Endothelial cell of umbilical vein (primary cell): ENCODE results near the gene AK4. TPM values are rescaled to one million over a fixed set of nuclear protein-coding genes. Genes with fewer than 3 reads are reported as not detected.

ENCODE experiments used
- BruUV-seq: library from RNA; stranded (reverse); fragments of 400-500 nt; replicated peaks from 2 replicates; lab custom pipeline; 2021; lab: Mats Ljungman, UMichigan
- CTCF ChIA-PET: fragments of 300-600, 350-600 bp; sonication (Branson Sonifier 250); formaldehyde crosslinking; loops from one replicate; lab custom pipeline; 2021; ENCODE audit warnings: antibody characterized with exemption, inconsistent platforms; lab: Charles Lee
- POLR2A ChIA-PET: fragments of 300-600, 350-600 bp; sonication (Branson Sonifier 250); formaldehyde crosslinking; loops from one replicate; lab custom pipeline; 2021; ENCODE audit warnings: antibody characterized with exemption, inconsistent platforms; lab: Charles Lee
- DNase-seq: peaks from one replicate; pipeline ENCODE4 v3.0.0-alpha.2; 2011; ENCODE audit warnings: low read depth, low spot score
- FAIRE-seq: peaks from 2 replicates; lab custom pipeline; 2011; peaks lifted over from hg19 to GRCh38; lab: Jason Lieb, UNC
- H2AFZ ChIP-seq: 2 replicates; pipeline ENCODE4 v1.6.0; 2012; ENCODE audit warnings: low read depth, low read length, control low read depth, inconsistent platforms
- H3K27ac ChIP-seq: 2 replicates; pipeline ENCODE4 v1.5.1; 2011; ENCODE audit warnings: low read depth, mild to moderate bottlenecking, control low read depth, low read length, moderate library complexity; ENCODE audit not compliant: insufficient read depth
- H3K27me3 ChIP-seq, 2 experiments: 2 replicates each; pipeline versions ENCODE4 v1.6.0 to v1.6.1; 2011; ENCODE audit warnings: low read length in 2 of 2, mixed read lengths in 1 of 2; ENCODE audit not compliant: control insufficient read depth in 2 of 2, insufficient read depth in 2 of 2
- H3K36me3 ChIP-seq, 2 experiments: 2 replicates in 1 of 2; 3 replicates in 1 of 2; pipeline ENCODE4 v1.5.1; 2011; ENCODE audit warnings: low read length in 2 of 2, mild to moderate bottlenecking in 1 of 2, moderate library complexity in 1 of 2; ENCODE audit not compliant: control insufficient read depth in 2 of 2, insufficient read depth in 2 of 2; ENCODE audit errors: extremely low read depth in 1 of 2
- H3K4me1 ChIP-seq: 3 replicates; pipeline ENCODE4 v1.5.1; 2011; ENCODE audit warnings: mild to moderate bottlenecking, low read length; ENCODE audit not compliant: control insufficient read depth, insufficient read depth; ENCODE audit errors: extremely low read depth
- H3K4me2 ChIP-seq: 2 replicates; pipeline ENCODE4 v1.6.1; 2011; ENCODE audit warnings: low read length, control low read depth, mixed read lengths; ENCODE audit not compliant: insufficient read depth
- H3K4me3 ChIP-seq, 3 experiments: fragments of 200-600 bp in 1 of 3; sonication (generic), shearing (Covaris generic) in 1 of 3; replicated peaks in 1 of 3; 2 replicates each; pipeline ENCODE4 v1.5.1; 2011 to 2016; ENCODE audit warnings: control low read depth in 3 of 3, low read length in 3 of 3, mild to moderate bottlenecking in 2 of 3, inconsistent platforms in 1 of 3, low read depth in 1 of 3, moderate library complexity in 1 of 3; ENCODE audit not compliant: insufficient read depth in 1 of 3
- H3K79me2 ChIP-seq: 2 replicates; pipeline ENCODE4 v1.6.0; 2012; ENCODE audit warnings: low read length, inconsistent platforms; ENCODE audit not compliant: control insufficient read depth, insufficient read depth
- H3K9ac ChIP-seq: replicated peaks from 2 replicates; pipeline ENCODE3; 2011; ENCODE audit warnings: low read length, control low read depth; ENCODE audit not compliant: insufficient read depth; ENCODE audit errors: extremely low read depth
- H3K9me1 ChIP-seq: replicated peaks from 3 replicates; pipeline ENCODE4 v1.6.0; 2011; ENCODE audit warnings: mild to moderate bottlenecking, low read length; ENCODE audit not compliant: control insufficient read depth, insufficient read depth; ENCODE audit errors: extremely low read depth
- H3K9me3 ChIP-seq: replicated peaks from 2 replicates; pipeline ENCODE4 v1.5.1; 2012; ENCODE audit warnings: low read length, inconsistent platforms; ENCODE audit not compliant: control insufficient read depth, insufficient read depth
- H4K20me1 ChIP-seq: replicated peaks from 2 replicates; pipeline ENCODE3; 2011; ENCODE audit warnings: mild to moderate bottlenecking, low read length; ENCODE audit not compliant: control insufficient read depth, insufficient read depth; ENCODE audit errors: extremely low read depth
- EZH2 ChIP-seq: IDR thresholded peaks from 2 replicates; pipeline ENCODE4 v1.6.1; 2012; ENCODE audit warnings: borderline replicate concordance, low read depth, mild to moderate bottlenecking, moderate library complexity, low read length, inconsistent platforms; ENCODE audit not compliant: severe bottlenecking
- FOS ChIP-seq: IDR thresholded peaks from 2 replicates; pipeline ENCODE4 v1.6.1; 2011; ENCODE audit warnings: mild to moderate bottlenecking, low read length, moderate library complexity, borderline replicate concordance; ENCODE audit not compliant: insufficient read depth
- GATA2 ChIP-seq: IDR thresholded peaks from 2 replicates; pipeline ENCODE4 v1.7.0; 2011; ENCODE audit warnings: low read depth, mild to moderate bottlenecking, moderate library complexity, mixed read lengths, low read length; ENCODE audit not compliant: insufficient read length, insufficient read depth
- JUN ChIP-seq: IDR thresholded peaks from 2 replicates; pipeline ENCODE4 v1.6.1; 2011; ENCODE audit warnings: borderline replicate concordance, low read depth; ENCODE audit not compliant: insufficient read length, insufficient read depth
- MYC ChIP-seq: IDR thresholded peaks from one replicate; pipeline ENCODE4 v1.6.1; 2011; ENCODE audit warnings: mild to moderate bottlenecking, low read depth, low read length
- POLR2A ChIP-seq: IDR thresholded peaks from 2 replicates; pipeline ENCODE4 v1.6.1; 2012; ENCODE audit warnings: low read depth, mild to moderate bottlenecking, control low read depth, low read length
- POLR2AphosphoS5 ChIP-seq: IDR thresholded peaks from 2 replicates; pipeline ENCODE4 v1.6.1; 2012; ENCODE audit warnings: low read depth, mild to moderate bottlenecking, control low read depth, low read length, moderate library complexity; ENCODE audit not compliant: insufficient read depth
- dilution Hi-C: fragments of 300-500 bp; cut with MboI; formaldehyde crosslinking; loops from one replicate; pipeline ENCODE4 v1.15.0; 2019; ENCODE audit warnings: low sequenced_read_pairs; ENCODE audit not compliant: extremely low pct_ligation_motif_present
- intact Hi-C: fragments of 100-400 bp; cut with micrococcal nuclease; formaldehyde crosslinking; loops from one replicate; pipeline ENCODE4 v1.10.0; 2022
- polyA plus RNA-seq, 4 experiments: library from polyadenylated mRNA; depleted of rRNA in 3 of 4; stranded (reverse) in 3 of 4; unstranded in 1 of 4; fragments of >200 nt; gene quantifications; 2 replicates each; pipeline versions ENCODE4 v1.2.1 to v1.2.3, GENCODE V29; 2011 to 2012; ENCODE audit warnings: missing spikeins in 1 of 4
- total RNA-seq: library from RNA; stranded (reverse); gene quantifications from 2 replicates; pipeline ENCODE4 v1.2.3, GENCODE V29; 2021
- TF ChIP-seq, protein P1 (sequence below), 2 donors: IDR thresholded peaks; 1 replicate in 1 of 2; 2 replicates in 1 of 2; pipeline ENCODE4 v1.5.1; 2011; ENCODE audit warnings: low read length in 2 of 2, mild to moderate bottlenecking in 2 of 2, moderate library complexity in 2 of 2, control low read depth in 1 of 2, inconsistent platforms in 1 of 2, low read depth in 1 of 2; ENCODE audit not compliant: insufficient read depth in 1 of 2; ENCODE audit errors: extremely low read depth in 1 of 2
- TF ChIP-seq, protein P2 (sequence below): IDR thresholded peaks from 2 replicates; pipeline ENCODE4 v1.6.1; 2011; ENCODE audit not compliant: insufficient read depth, insufficient read length

The AK4 gene
- total and polyA plus RNA-seq, 2 donors (not counting 3 experiments of a cell fraction or from before 2014, with no cell fraction given) = 2.2 to 5.6 TPM

DNA sequence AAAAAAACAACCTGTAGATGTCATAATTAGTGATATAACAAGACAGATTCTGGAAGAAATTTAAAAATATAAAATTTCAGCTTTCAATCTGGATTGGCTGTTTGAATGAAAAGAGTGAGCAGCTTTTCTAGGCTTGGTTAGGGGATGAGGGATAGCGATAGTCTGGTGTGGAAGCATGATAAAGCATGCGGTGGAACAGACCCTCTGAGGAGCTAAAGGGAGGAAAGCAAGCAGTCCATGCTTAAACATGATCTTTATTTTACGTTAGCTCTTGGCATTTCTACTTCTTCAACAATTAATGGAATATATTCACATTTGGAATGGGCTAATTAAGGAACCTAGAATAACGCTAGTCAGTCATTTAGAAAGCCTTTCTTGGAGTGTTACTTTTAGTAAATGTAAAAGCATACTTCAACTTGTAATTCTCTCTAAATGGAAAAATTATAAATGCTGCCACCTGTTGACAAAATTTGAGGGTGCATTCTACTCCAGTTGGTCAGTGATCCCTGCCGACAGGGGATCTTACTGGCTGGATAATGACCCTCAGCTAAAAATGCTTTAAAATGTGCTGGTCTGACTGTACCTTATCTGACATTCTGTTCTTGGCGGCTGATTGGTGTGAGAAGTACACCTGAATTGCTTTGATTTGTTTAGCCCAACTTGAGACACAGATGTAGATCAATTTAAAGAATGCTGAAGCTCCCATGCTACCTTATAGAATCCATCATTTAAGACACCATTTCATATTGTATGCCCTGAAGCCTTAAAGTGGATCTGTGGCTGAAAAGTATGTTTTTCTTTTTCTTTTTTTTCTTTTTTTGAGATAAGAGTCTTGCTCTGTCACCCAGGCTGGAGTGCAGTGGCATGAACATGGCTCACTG, 61.2 kb downstream of the AK4 start:
- H3K27me3 ChIP-seq = peaks cover 0 to 2% of the 10 kb centered on the region in 2 experiments
- no peak overlapping the region for H3K4me2 ChIP-seq
- H3K9ac ChIP-seq = no peak overlapping the region
- no peaks in the 10 kb centered on the region for H3K9me3 ChIP-seq
- TF ChIP-seq GATA2 = no peak
- TF ChIP-seq, protein P1, sequence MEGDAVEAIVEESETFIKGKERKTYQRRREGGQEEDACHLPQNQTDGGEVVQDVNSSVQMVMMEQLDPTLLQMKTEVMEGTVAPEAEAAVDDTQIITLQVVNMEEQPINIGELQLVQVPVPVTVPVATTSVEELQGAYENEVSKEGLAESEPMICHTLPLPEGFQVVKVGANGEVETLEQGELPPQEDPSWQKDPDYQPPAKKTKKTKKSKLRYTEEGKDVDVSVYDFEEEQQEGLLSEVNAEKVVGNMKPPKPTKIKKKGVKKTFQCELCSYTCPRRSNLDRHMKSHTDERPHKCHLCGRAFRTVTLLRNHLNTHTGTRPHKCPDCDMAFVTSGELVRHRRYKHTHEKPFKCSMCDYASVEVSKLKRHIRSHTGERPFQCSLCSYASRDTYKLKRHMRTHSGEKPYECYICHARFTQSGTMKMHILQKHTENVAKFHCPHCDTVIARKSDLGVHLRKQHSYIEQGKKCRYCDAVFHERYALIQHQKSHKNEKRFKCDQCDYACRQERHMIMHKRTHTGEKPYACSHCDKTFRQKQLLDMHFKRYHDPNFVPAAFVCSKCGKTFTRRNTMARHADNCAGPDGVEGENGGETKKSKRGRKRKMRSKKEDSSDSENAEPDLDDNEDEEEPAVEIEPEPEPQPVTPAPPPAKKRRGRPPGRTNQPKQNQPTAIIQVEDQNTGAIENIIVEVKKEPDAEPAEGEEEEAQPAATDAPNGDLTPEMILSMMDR (IDR thresholded peaks at IDR 0.05; ENCODE audit: extremely low read depth in 1 of 2, insufficient read depth in 1 of 2, low read depth in 1 of 2, low read length in 2 of 2) = peak; percentile 39 to 42
- no peak overlapping the region for H3K4me3 ChIP-seq
- intact Hi-C loops = loop anchor here (1.0 to 2.0 kb wide), 4 partner anchors 60 to 940 kb away; partner anchors contain the start of gene AK4
- no peak overlapping the region for H3K27ac ChIP-seq
- FAIRE-seq (peak; percentile 64), DNase-seq (peak; percentile 67)
- BruUV-seq = no TSS peak
- no peaks in the 10 kb centered on the region for H4K20me1 ChIP-seq
- no peaks in the 10 kb centered on the region for H3K4me1 ChIP-seq
- no peaks in the 10 kb centered on the region for H3K9me1 ChIP-seq
- ChIA-PET CTCF (interaction anchor here (0.9 to 2.2 kb wide), 21 partner anchors 8 to 1237 kb away, joined by 3 to 27 read pairs (median 5); no protein-coding TSS in a partner anchor), POLR2A (no interaction called here)
- H3K79me2 ChIP-seq = no peaks in the 10 kb centered on the region
- no peak overlapping the region for H2AFZ ChIP-seq
- no peaks in the 10 kb centered on the region for H3K36me3 ChIP-seq
- dilution Hi-C loops = no loop called here

DNA sequence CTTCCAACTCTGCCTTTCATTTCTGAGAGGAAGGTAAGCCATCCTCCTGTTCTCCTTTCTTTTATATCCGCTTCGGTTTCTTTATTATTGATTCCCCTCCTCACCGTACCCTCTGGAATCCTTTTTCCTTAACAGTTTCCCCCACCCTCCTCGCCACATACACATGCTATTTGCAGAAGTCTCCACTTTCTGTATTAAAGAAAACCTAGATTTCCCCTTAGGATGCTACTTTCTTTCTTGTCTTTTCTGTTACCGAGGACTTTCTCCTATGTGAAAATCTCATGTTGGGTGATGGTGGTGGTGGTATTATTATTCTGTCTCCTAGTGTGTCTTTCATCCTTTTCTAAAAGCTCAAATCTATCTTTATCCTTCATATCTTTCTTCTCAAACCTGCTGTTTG, 62.3 kb downstream of the AK4 start:
- Histone ChIP-seq H3K79me2 (no peaks in the 10 kb centered on the region), H3K9ac (no peak overlapping the region), H3K9me1 (no peaks in the 10 kb centered on the region), H2AFZ (no peak overlapping the region), H3K27me3 (peaks cover 0 to 2% of the 10 kb centered on the region in 2 experiments), H3K9me3 (no peaks in the 10 kb centered on the region), H3K4me2 (no peak overlapping the region), H3K36me3 (no peaks in the 10 kb centered on the region), H3K27ac (no peak overlapping the region), H3K4me3 (no peak overlapping the region), H3K4me1 (no peaks in the 10 kb centered on the region), H4K20me1 (no peaks in the 10 kb centered on the region)
- no peak for FAIRE-seq
- ChIA-PET CTCF (interaction anchor here (1.6 to 1.7 kb wide), 2 partner anchors 474 to 477 kb away, joined by 5 to 6 read pairs; no protein-coding TSS in a partner anchor), POLR2A (no interaction called here)
- no TSS peak for BruUV-seq
- no peak for DNase-seq
- intact Hi-C loops = no loop called here
- TF ChIP-seq EZH2 (no peak), FOS (no peak), POLR2A (no peak), POLR2AphosphoS5 (no peak), MYC (no peak), JUN (no peak), GATA2 (no peak)
- TF ChIP-seq, protein P2, sequence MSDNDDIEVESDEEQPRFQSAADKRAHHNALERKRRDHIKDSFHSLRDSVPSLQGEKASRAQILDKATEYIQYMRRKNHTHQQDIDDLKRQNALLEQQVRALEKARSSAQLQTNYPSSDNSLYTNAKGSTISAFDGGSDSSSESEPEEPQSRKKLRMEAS = no peak
- TF ChIP-seq, protein P1 (IDR thresholded peaks at IDR 0.05; ENCODE audit: extremely low read depth in 1 of 2, insufficient read depth in 1 of 2, low read depth in 1 of 2, low read length in 2 of 2) = no peak
- dilution Hi-C loops = no loop called here
